NCI-H460 (cell line): ENCODE data around the gene NKD1. TPM values are rescaled to one million over a fixed set of nuclear protein-coding genes. Genes with fewer than 3 reads are reported as not detected.

ENCODE experiments used
- DNase-seq: peaks from one replicate; pipeline ENCODE4 v3.0.0-alpha.2; 2016; ENCODE audit warnings: low read depth; ENCODE audit errors: extremely low read depth
- total RNA-seq: library from RNA; depleted of rRNA; stranded (reverse); fragments of >200 nt; shearing (Covaris generic); gene quantifications from 2 replicates; pipeline ENCODE4 v1.2.3, GENCODE V29; 2014

Gene NKD1
- total RNA-seq, 1 experiment from 2014 or later, result 0.05 TPM

DNA sequence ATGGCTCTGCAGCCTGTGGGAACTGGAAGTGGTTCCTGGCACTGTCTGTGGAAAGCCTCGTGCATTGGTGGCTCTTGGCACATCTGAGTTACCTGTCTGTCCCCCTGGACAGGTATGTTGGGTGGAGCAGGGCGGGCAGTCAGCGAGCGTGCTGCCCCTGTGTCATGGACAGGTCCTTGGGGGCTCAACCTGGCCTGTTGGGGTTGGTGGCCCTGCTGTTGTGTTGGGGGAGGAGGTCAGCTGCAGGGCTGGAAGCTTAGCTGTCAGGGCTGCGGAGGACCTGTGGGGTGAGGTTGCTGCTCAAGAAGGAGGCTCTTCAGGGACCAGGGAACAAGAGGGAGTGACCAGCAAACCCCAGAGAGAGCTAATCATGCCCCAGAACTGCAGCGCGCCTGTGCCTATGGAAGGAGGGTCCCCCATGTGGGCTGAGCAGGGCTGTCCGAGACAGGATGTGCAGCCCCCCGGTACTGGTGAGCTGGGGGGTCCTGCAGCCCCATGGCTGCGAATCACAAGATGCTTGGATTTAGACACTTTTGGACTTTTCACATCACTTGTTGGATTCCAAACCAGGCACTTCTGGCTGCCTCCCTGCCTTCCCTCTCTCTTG lies 7.2 kb downstream of the NKD1 start:
- no peak for DNase-seq

GRCh38 chr16:50555952-50556673 lies 7.9 kb downstream of the NKD1 start:
- no peak for DNase-seq

DNA sequence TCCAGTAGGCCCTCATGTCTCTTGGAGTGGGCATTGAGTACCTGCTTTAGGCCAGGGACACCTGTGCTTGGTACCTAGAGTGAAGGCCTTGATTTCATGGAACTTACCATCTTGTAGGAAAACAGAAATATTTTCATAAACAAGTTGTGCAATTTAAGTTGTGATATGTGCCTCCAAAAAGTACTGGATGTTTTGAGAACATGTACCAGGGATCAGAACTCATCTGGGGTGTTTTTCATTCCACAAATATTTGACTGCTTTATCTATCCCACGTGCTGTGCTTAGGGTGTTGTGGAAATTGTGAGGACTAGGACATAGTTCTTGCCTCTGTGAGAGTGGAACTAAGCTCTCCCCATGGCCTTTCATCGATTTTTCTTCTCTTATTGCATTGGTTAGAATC lies 8.8 kb downstream of the NKD1 start:
- DNase-seq, result no peak

GRCh38 chr16:50558913-50559312 lies 10.7 kb downstream of the NKD1 start:
- no peak for DNase-seq

GRCh38 chr16:50559342-50559741 lies 11.1 kb downstream of the NKD1 start:
- DNase-seq, result no peak

GRCh38 chr16:50559804-50560514 lies 11.8 kb downstream of the NKD1 start:
- DNase-seq, result no peak

GRCh38 chr16:50560903-50561863 lies 13.0 kb downstream of the NKD1 start:
- DNase-seq, result no peak

GRCh38 chr16:50562657-50563056 lies 14.5 kb downstream of the NKD1 start:
- no peak for DNase-seq

- DNase-seq, result no peak
Observed at GRCh38 chr16:50563989-50564388, 15.8 kb downstream of the NKD1 start.

- DNase-seq, result no peak
Observed at GRCh38 chr16:50565428-50565827, 17.2 kb downstream of the NKD1 start.

DNA sequence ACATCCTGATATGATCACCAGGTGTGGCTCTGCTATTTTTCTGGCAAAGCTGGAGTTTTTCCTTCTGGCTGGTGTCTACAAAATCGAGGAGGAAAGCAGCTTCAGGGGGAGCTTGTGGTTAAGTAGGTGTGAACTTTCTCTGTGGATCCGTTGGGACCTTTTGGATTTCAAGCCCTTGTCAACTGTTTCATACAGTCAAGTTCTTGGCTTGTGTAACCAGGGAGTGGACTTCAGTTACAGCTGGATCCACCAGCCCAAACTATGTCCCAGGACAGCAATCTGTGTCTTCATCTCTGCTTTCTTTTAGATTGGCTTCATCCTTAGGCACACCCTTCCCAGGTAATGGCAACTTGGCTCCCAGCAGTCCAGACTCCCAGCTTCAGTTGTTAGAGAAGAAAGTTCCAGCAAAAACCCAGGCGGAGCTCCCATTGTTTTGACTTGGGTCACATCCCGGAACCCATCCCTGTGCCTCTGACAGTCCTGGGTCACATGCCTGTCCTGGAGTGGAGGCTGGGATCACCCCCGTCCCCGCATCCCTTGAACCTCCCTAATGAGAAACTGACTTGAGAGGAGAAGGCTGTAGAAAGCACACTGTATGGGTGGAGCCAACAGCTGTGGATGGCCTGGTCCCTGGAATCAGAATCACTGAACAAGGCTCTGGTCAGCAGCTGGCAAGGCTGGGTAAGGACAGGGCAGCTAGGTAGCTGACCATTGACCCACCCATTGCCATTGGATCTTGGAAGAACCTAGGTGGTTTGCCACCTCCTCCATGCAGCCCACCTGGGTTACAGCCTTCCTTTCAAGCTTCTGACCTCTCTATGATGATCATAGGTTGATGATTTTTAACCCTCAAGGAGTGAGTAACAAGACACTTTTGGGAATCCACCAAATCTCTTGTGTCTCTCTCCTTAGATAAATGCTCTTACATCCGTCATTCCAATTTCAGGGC lies 18.1 kb downstream of the NKD1 start:
- no peak for DNase-seq

- no peak for DNase-seq
Observed at GRCh38 chr16:50567651-50568050, 19.5 kb downstream of the NKD1 start.

DNA sequence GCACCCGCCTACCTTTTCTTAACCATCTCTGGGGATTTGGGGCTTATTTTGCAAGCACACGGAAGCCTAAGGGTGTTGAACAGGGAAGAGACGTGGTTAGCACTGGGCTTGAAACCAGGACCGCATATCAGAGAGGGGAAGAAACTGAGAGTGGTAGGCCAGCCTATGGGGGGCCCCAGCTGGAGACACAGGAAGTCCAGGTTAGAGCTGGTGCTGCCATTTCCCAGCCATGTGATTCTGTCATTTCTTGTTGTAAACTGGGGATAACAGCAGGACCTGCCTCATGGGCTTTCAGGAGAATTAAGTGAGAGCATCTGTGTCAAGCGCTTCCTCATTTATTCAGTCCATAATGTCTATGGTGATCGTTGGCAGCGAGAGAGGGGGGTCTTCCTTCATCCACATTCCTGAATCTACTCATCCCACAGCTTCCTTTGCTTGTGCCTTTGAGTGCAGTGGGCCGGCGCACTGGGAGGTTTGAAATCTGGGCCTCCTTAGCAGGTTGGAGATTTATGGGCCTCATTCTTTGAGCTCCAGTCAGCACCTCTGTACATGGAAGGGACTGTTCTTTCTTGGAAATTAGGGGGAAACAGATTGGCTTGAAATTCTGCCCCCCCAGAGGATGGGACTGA lies 20.1 kb downstream of the NKD1 start:
- DNase-seq, result no peak

DNA sequence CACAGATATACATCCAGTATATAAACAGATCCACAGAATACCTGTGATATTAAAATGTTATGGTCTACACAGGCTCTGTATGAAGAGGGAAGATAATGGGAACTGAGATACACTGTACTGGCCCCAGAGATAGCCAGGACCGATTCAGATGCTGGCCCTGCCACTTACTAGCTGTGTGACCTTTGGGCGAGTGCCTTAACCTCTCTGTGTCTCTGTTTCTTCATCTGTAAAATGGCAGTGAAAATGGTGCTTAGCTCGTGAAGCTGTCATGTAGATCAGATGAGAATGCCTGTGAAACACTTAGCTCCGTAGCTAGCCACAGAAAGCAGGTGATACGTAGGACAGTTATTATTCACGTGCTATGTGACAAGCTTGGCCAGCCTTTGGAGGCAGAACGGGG lies 22.2 kb downstream of the NKD1 start:
- DNase-seq, result no peak

DNA sequence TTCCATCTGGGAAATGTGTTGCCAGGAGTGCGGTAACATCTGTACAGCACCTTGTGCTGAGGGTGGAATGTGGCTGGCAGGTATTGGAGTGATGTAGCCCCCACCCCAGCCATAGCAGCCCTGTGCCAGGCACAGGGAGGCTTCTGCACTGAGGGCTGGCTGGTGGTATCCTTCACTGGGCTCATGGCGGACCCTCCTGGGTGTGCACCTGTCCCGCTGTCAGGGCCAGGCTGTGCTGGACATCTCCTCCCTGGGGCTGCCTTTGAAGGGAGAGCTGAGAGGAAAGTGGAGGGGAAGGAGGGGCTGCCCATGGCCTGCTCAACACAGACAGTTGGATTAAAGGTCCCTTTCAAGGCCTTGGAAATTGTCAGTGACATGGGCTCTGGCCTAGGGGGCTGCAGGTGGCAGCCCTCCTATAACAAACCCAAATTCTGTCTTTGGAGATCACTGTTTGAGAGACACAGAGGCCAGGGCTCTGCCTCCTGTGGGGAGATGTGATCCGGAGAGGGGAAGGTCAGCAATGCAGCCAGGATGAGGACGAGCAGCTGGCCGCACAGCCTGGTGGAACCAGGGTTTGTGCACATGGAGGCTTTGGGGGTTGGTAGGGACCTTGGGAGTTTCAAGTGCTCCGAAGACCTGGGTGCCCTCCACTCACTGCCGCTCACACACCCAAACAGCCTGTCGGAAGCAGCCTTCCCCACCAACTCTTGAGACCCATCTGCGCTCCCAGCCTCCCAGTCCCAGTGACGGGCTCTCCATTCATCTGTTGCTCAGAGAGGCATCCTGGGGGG lies 22.8 kb downstream of the NKD1 start:
- no peak for DNase-seq

GRCh38 chr16:50571786-50572185 lies 23.6 kb downstream of the NKD1 start:
- DNase-seq, result no peak

DNA sequence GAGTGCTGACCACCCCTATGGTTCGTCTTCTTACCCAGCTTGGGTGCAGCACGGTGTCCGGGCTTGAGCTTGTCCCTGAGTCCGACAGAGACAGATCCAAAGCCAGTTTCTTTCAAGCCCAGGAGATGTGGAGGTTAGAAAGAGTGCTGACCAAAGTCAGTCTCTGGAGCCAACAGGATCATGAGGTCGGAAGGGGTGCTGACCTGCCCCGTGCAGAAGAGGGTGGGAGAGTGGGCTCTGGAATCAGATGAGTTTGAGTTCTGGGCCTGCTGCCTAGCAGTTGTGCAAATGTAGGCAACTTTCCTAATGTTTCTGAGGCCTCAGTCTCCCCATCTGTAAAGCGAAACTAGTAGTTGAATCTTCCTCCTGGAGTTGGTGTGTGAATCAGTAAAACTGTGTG lies 24.5 kb downstream of the NKD1 start:
- DNase-seq, result no peak

DNA sequence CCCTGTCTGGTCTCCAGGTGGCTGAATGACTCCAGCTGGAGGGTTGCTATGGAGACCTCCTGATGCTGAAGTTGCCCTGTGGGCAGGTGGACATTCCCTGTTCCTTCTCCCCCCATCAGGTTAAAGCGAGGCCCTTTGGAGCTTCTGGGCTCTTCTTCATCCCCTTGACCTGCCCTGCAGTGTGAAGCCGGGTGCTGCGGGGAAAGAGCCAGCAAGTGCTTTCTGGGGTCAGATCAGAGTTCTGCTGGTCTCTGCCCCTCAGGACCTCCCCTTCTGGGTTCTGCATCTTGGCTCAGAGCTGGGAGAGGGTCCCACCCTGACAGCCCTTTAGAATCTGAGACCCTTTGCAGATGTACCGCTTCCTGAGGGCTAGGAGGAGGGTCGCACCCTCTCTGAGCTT lies 25.1 kb downstream of the NKD1 start:
- no peak for DNase-seq
